OCI-LY3 (cell line): ENCODE measurements around the gene ALG1.
"Not testable (repeated sequence)": the region's sequence is repeated elsewhere in the genome, so short reads cannot be mapped to it uniquely, and the experiment has no call there.

Source experiments
- H2AFZ ChIP-seq: fragments of 200-600, 300-600 bp; shearing (Covaris generic); 2 replicates; pipeline ENCODE4 v1.6.0; 2014; ENCODE audit warnings: antibody characterized with exemption, low read depth, low read length
- H3K27ac ChIP-seq: fragments of 200-600, 300-600 bp; sonication (generic); 2 replicates; pipeline ENCODE4 v1.5.1; 2014; ENCODE audit warnings: mild to moderate bottlenecking, low read length, moderate library complexity, mixed read lengths
- H3K27me3 ChIP-seq: fragments of 200-600, 300-600 bp; sonication (generic); 2 replicates; pipeline ENCODE4 v1.6.1; 2014; ENCODE audit warnings: low read depth, low read length, mixed read lengths
- H3K36me3 ChIP-seq: fragments of 200-600, 300-600 bp; sonication (generic); replicated peaks from 2 replicates; pipeline ENCODE3; 2014; ENCODE audit warnings: low read depth, low read length, mixed read lengths
- H3K4me1 ChIP-seq: fragments of 300-600, 200-600 bp; sonication (generic); 2 replicates; pipeline ENCODE4 v1.6.1; 2014; ENCODE audit warnings: low read length, mixed read lengths
- H3K4me2 ChIP-seq: fragments of 200-600, 300-600 bp; sonication (generic); 2 replicates; pipeline ENCODE4 v1.6.1; 2014; ENCODE audit warnings: low read length, mixed read lengths
- H3K4me3 ChIP-seq: fragments of 300-600, 200-600 bp; sonication (generic); 2 replicates; pipeline ENCODE4 v1.5.1; 2014; ENCODE audit warnings: antibody characterized with exemption, mild to moderate bottlenecking, low read length, moderate library complexity
- H3K79me2 ChIP-seq: fragments of 300-600, 200-600 bp; shearing (Covaris generic); 2 replicates; pipeline ENCODE4 v1.6.1; 2014; ENCODE audit warnings: mild to moderate bottlenecking, low read length, mixed read lengths
- H3K9ac ChIP-seq: fragments of 300-600, 200-600 bp; shearing (Covaris generic); 2 replicates; pipeline ENCODE4 v1.6.0; 2014; ENCODE audit warnings: mild to moderate bottlenecking, low read length, moderate library complexity
- H3K9me3 ChIP-seq: fragments of 200-600, 300-600 bp; shearing (Covaris generic); 2 replicates; pipeline ENCODE4 v1.6.1; 2014; ENCODE audit warnings: low read length, mixed read lengths; ENCODE audit not compliant: insufficient read depth
- H4K20me1 ChIP-seq: fragments of 200-600, 300-600 bp; sonication (generic); 2 replicates; pipeline ENCODE4 v1.6.1; 2016; ENCODE audit warnings: low read length, mixed read lengths; ENCODE audit not compliant: insufficient read depth
- CTCF ChIP-seq: fragments of 200-600, 300-600 bp; sonication (generic); IDR thresholded peaks from 2 replicates; pipeline ENCODE4 v1.5.1; 2014; ENCODE audit warnings: antibody characterized with exemption, low read length, low read depth
- EZH2phosphoT487 ChIP-seq: fragments of 200-600 bp; shearing (Covaris generic); IDR thresholded peaks from 2 replicates; pipeline ENCODE4 v1.6.1; 2018; ENCODE audit warnings: antibody characterized with exemption, mixed run types, low read depth

The ALG1 gene

GRCh38 chr16:5108505-5109158, 37.0 kb downstream of the ALG1 start:
- Histone ChIP-seq H3K9ac (no peak overlapping the region), H3K27ac (no peak overlapping the region), H3K79me2 (no peaks in the 10 kb centered on the region), H3K27me3 (no peaks in the 10 kb centered on the region), H3K36me3 (no peaks in the 10 kb centered on the region), H3K4me1 (no peaks in the 10 kb centered on the region), H3K4me3 (no peak overlapping the region), H2AFZ (no peak overlapping the region), H3K4me2 (no peak overlapping the region), H3K9me3 (no peaks in the 10 kb centered on the region), H4K20me1 (no peaks in the 10 kb centered on the region)
- TF ChIP-seq EZH2phosphoT487 (no peak), CTCF (no peak)

GRCh38 chr16:5110933-5111332, 39.3 kb downstream of the ALG1 start:
- H3K9me3 ChIP-seq, H3K36me3 ChIP-seq, H3K27ac ChIP-seq, H3K9ac ChIP-seq, H3K4me3 ChIP-seq, H3K79me2 ChIP-seq, H3K27me3 ChIP-seq, H3K4me2 ChIP-seq, H4K20me1 ChIP-seq, H3K4me1 ChIP-seq, H2AFZ ChIP-seq: not testable (repeated sequence)

GRCh38 chr16:5116780-5117295, 45.2 kb downstream of the ALG1 start:
- Histone ChIP-seq H3K27me3 (peaks cover 12% of the 10 kb centered on the region), H3K4me2 (peak overlapping the region; percentile 25), H3K4me3 (peak overlapping the region; percentile 1; the same call in 1 of the 2 replicates)
- H3K9ac ChIP-seq, H3K4me1 ChIP-seq, H4K20me1 ChIP-seq, H3K27ac ChIP-seq, H3K36me3 ChIP-seq, H2AFZ ChIP-seq, H3K9me3 ChIP-seq, H3K79me2 ChIP-seq: not testable (repeated sequence)

GRCh38 chr16:5117300-5118087, 45.9 kb downstream of the ALG1 start:
- H3K9me3 ChIP-seq, H3K9ac ChIP-seq, H3K79me2 ChIP-seq, H3K27ac ChIP-seq, H3K4me1 ChIP-seq, H2AFZ ChIP-seq, H3K36me3 ChIP-seq, H4K20me1 ChIP-seq: not testable (repeated sequence)
- Histone ChIP-seq H3K4me2 (peak overlapping the region; percentile 25), H3K4me3 (peak overlapping the region; percentile 1; the same call in 1 of the 2 replicates), H3K27me3 (peaks cover 12% of the 10 kb centered on the region)

- not testable (repeated sequence) for H2AFZ ChIP-seq, H3K4me3 ChIP-seq, H3K9me3 ChIP-seq
Measured at GRCh38 chr16:5131467-5132004, 59.9 kb downstream of the ALG1 start.

GRCh38 chr16:5132915-5133600, 61.4 kb downstream of the ALG1 start:
- H3K79me2 ChIP-seq, H3K4me1 ChIP-seq, H4K20me1 ChIP-seq, H3K27me3 ChIP-seq, H3K9me3 ChIP-seq, H3K4me3 ChIP-seq, H3K4me2 ChIP-seq, H3K36me3 ChIP-seq, H3K27ac ChIP-seq, H3K9ac ChIP-seq, H2AFZ ChIP-seq: not testable (repeated sequence)

More at GRCh38 chr16:5131467-5132004, 59.9 kb downstream of the ALG1 start:
- H4K20me1 ChIP-seq, H3K36me3 ChIP-seq, H3K4me1 ChIP-seq, H3K79me2 ChIP-seq, H3K4me2 ChIP-seq, H3K9ac ChIP-seq, H3K27me3 ChIP-seq, H3K27ac ChIP-seq: not testable (repeated sequence)

- not testable (repeated sequence) for H3K4me3 ChIP-seq, H3K79me2 ChIP-seq, H3K36me3 ChIP-seq, H3K27me3 ChIP-seq, H3K4me2 ChIP-seq, H2AFZ ChIP-seq, H3K9ac ChIP-seq, H3K4me1 ChIP-seq, H4K20me1 ChIP-seq, H3K27ac ChIP-seq, H3K9me3 ChIP-seq
Measured at GRCh38 chr16:5134739-5135452, 63.3 kb downstream of the ALG1 start.
